CD14-positive monocyte (primary cell): ENCODE results near the gene MVP. TPM values are rescaled to one million over a fixed set of nuclear protein-coding genes. Genes with fewer than 3 reads are reported as not detected.

Experiments used
- DNase-seq, 3 donors: peaks; one replicate each; pipeline ENCODE4 v3.0.0-alpha.2; 2011 to 2022
- H2AFZ ChIP-seq: 2 replicates; pipeline ENCODE4 v1.6.0; 2012; ENCODE audit warnings: mild to moderate bottlenecking, low read depth, low read length, inconsistent platforms; ENCODE audit not compliant: insufficient read depth, poor library complexity, severe bottlenecking
- H3K27ac ChIP-seq, 2 donors: 1 replicate in 1 of 2; 2 replicates in 1 of 2; pipeline ENCODE4 v1.5.1; 2012 to 2013; ENCODE audit warnings: low read length in 2 of 2, control low read depth in 1 of 2, inconsistent platforms in 1 of 2, low read depth in 1 of 2, mild to moderate bottlenecking in 1 of 2
- H3K27me3 ChIP-seq, 2 donors: one replicate each; pipeline versions ENCODE4 v1.6.0 to v1.6.1; 2011 to 2013; ENCODE audit warnings: low read length in 2 of 2; ENCODE audit not compliant: control insufficient read depth in 2 of 2, insufficient read depth in 2 of 2
- H3K36me3 ChIP-seq, 2 donors: replicated peaks in 1 of 2; 1 replicate in 1 of 2; 2 replicates in 1 of 2; pipeline versions ENCODE4 v1.5.1 to v1.6.1; 2012 to 2013; ENCODE audit warnings: low read length in 2 of 2, control low read depth in 1 of 2, inconsistent platforms in 1 of 2, mild to moderate bottlenecking in 1 of 2; ENCODE audit not compliant: insufficient read depth in 2 of 2, control insufficient read depth in 1 of 2
- H3K4me1 ChIP-seq, 2 donors: 1 replicate in 1 of 2; 2 replicates in 1 of 2; pipeline versions ENCODE4 v1.5.1 to v1.6.1; 2012 to 2013; ENCODE audit warnings: low read length in 2 of 2, control low read depth in 1 of 2, inconsistent platforms in 1 of 2, mild to moderate bottlenecking in 1 of 2, moderate library complexity in 1 of 2; ENCODE audit not compliant: insufficient read depth in 2 of 2, control insufficient read depth in 1 of 2
- H3K4me2 ChIP-seq: replicated peaks from 2 replicates; pipeline ENCODE3; 2012; ENCODE audit warnings: low read length, moderate library complexity, mild to moderate bottlenecking; ENCODE audit not compliant: poor library complexity, severe bottlenecking; ENCODE audit errors: extremely low read depth
- H3K4me3 ChIP-seq, 3 experiments: fragments of 200-600 bp in 1 of 3; sonication (generic) in 1 of 3; replicated peaks in 1 of 3; 1 replicate in 2 of 3; 2 replicates in 1 of 3; pipeline ENCODE4 v1.5.1; 2011 to 2013; ENCODE audit warnings: low read length in 3 of 3, mild to moderate bottlenecking in 3 of 3, control low read depth in 2 of 3, low read depth in 2 of 3, inconsistent platforms in 1 of 3, moderate library complexity in 1 of 3
- H3K79me2 ChIP-seq: 2 replicates; pipeline ENCODE4 v1.6.0; 2012; ENCODE audit warnings: mild to moderate bottlenecking, control low read depth, inconsistent platforms, low read length, moderate library complexity; ENCODE audit not compliant: insufficient read depth
- H3K9ac ChIP-seq: 2 replicates; pipeline ENCODE4 v1.6.0; 2017; ENCODE audit warnings: low read length, mild to moderate bottlenecking; ENCODE audit not compliant: insufficient read depth, poor library complexity, severe bottlenecking
- H3K9me3 ChIP-seq, 2 donors: replicated peaks in 1 of 2; 1 replicate in 1 of 2; 2 replicates in 1 of 2; pipeline versions ENCODE4 v1.5.1 to v1.6.1; 2012 to 2013; ENCODE audit warnings: low read length in 2 of 2, control low read depth in 1 of 2; ENCODE audit not compliant: control insufficient read depth in 1 of 2, insufficient read depth in 1 of 2
- H4K20me1 ChIP-seq: 2 replicates; pipeline ENCODE4 v1.6.0; 2012; ENCODE audit warnings: mild to moderate bottlenecking, low read length, control low read depth, moderate library complexity; ENCODE audit not compliant: insufficient read depth
- H3K27ac Mint-ChIP-seq, 7 donors: one replicate each; pipeline ENCODE4 v1.8.0; 2020; ENCODE audit warnings: mild to moderate bottlenecking in 7 of 7, mixed read lengths in 7 of 7, moderate library complexity in 6 of 7, inconsistent platforms in 2 of 7
- H3K27me3 Mint-ChIP-seq, 3 donors: one replicate each; pipeline ENCODE4 v1.8.0; 2021 to 2022; ENCODE audit warnings: low read depth in 3 of 3, mild to moderate bottlenecking in 3 of 3, mixed read lengths in 3 of 3, moderate library complexity in 3 of 3, inconsistent platforms in 1 of 3
- H3K36me3 Mint-ChIP-seq, 2 donors: one replicate each; pipeline ENCODE4 v1.8.0; 2020; ENCODE audit warnings: mixed read lengths in 2 of 2, inconsistent platforms in 1 of 2, mild to moderate bottlenecking in 1 of 2
- H3K4me1 Mint-ChIP-seq: one replicate; pipeline ENCODE4 v1.8.0; 2020; ENCODE audit warnings: mild to moderate bottlenecking, mixed read lengths
- H3K4me3 Mint-ChIP-seq, 2 donors: one replicate each; pipeline ENCODE4 v1.8.0; 2020; ENCODE audit warnings: mild to moderate bottlenecking in 2 of 2, mixed read lengths in 2 of 2, moderate library complexity in 1 of 2
- H3K9me3 Mint-ChIP-seq, 7 donors: one replicate each; pipeline ENCODE4 v1.8.0; 2020 to 2022; ENCODE audit warnings: mixed read lengths in 7 of 7, mild to moderate bottlenecking in 6 of 7, moderate library complexity in 6 of 7, inconsistent platforms in 2 of 7
- WGBS: methylation state at CpG from one replicate; pipeline ENCODE4 v1.1.5; 2013; ENCODE audit warnings: missing lambda C conversion rate; ENCODE audit not compliant: insufficient coverage; 5-methylcytosine and 5-hydroxymethylcytosine counted together
- intact Hi-C, 2 donors: fragments of 100-400 bp; cut with micrococcal nuclease; formaldehyde crosslinking; loops; one replicate each; pipeline versions ENCODE4 v1.15.0 to v1.15.1; 2023
- polyA plus RNA-seq, 3 donors: library from polyadenylated mRNA; depleted of rRNA in 1 of 3; unstranded in 2 of 3; stranded (reverse) in 1 of 3; fragments of 300-500 nt in 2 of 3; fragments of >200 nt in 1 of 3; fragmentation: Illumina TruSeq in 2 of 3; gene quantifications; 1 replicate in 2 of 3; 2 replicates in 1 of 3; pipeline ENCODE4 v1.2.3, GENCODE V29; 2012 to 2021
- TF ChIP-seq, protein P1 (sequence below): fragments of 200-600 bp; IDR thresholded peaks from one replicate; pipeline ENCODE4 v1.8.0; 2022; ENCODE audit warnings: antibody characterized with exemption, mild to moderate bottlenecking

The MVP gene
- polyA plus RNA-seq, 3 donors = 146 to 274 (median 185) TPM

DNA sequence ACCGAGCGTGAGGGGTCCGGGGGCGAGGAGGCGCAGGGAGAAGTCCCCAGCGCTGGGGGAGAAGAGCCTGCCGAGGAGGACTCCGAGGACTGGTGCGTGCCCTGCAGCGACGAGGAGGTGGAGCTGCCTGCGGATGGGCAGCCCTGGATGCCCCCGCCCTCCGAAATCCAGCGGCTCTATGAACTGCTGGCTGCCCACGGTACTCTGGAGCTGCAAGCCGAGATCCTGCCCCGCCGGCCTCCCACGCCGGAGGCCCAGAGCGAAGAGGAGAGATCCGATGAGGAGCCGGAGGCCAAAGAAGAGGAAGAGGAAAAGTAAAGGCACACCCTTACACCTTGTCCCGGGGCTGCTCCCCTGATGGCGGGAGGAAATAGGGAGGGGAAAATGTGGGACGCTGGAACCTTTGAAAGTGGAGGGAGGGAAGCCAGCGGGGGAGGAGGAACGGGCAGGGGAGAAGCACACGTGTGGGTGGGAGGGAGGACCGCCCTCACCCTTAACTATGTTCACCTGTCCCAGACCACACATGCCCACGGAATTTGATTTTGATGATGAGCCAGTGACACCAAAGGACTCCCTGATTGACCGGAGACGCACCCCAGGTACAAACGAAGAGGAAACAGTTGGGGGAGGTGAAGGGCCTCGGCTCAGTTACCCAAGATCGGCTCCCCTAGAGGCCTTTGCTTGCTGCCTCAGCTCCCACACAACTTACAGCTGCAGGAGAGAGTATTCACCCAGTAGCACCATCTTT lies 3.4 kb upstream of the MVP start:
- peak overlapping the region; percentile 78 to 98 (median 91) for H3K27ac Mint-ChIP-seq

GRCh38 chr16:29818082-29818481 lies 2.2 kb upstream of the MVP start:
- Histone ChIP-seq H3K27ac (no peak overlapping the region), H3K4me3 (no peak overlapping the region), H3K36me3 (peaks cover 13 to 21% of the 10 kb centered on the region in 2 donors), H3K9ac (no peak overlapping the region), H3K27me3 (peaks cover 0 to 8% of the 10 kb centered on the region in 2 donors), H2AFZ (no peak overlapping the region), H3K79me2 (peaks cover 65% of the 10 kb centered on the region), H3K9me3 (no peaks in the 10 kb centered on the region), H4K20me1 (peaks cover 51% of the 10 kb centered on the region), H3K4me2 (no peak overlapping the region), H3K4me1 (peaks cover 57 to 77% of the 10 kb centered on the region in 2 donors)
- H3K4me1 Mint-ChIP-seq = peaks cover 69% of the 10 kb centered on the region
- no peak overlapping the region for H3K4me3 Mint-ChIP-seq
- H3K9me3 Mint-ChIP-seq = peaks cover 0 to 3% (median 0%) of the 10 kb centered on the region in 7 donors
- no CpG with 5 or more reads among the region's 4 CpGs for WGBS
- peak overlapping the region in 5 of 7 donors; percentile 28 to 61 (median 41) for H3K27ac Mint-ChIP-seq
- H3K27me3 Mint-ChIP-seq = peaks cover 7 to 13% (median 11%) of the 10 kb centered on the region in 3 donors
- intact Hi-C loops = loop anchor here (5.0 to 10.0 kb wide), 3 partner anchors 44 to 177 kb away; partner anchors contain the start of genes CDIPT (in 1 of the 2), HIRIP3 (in 1 of the 2) and INO80E (in 1 of the 2)
- no peak for DNase-seq
- H3K36me3 Mint-ChIP-seq = peaks cover 21 to 25% of the 10 kb centered on the region in 2 donors
- TF ChIP-seq, protein P1, sequence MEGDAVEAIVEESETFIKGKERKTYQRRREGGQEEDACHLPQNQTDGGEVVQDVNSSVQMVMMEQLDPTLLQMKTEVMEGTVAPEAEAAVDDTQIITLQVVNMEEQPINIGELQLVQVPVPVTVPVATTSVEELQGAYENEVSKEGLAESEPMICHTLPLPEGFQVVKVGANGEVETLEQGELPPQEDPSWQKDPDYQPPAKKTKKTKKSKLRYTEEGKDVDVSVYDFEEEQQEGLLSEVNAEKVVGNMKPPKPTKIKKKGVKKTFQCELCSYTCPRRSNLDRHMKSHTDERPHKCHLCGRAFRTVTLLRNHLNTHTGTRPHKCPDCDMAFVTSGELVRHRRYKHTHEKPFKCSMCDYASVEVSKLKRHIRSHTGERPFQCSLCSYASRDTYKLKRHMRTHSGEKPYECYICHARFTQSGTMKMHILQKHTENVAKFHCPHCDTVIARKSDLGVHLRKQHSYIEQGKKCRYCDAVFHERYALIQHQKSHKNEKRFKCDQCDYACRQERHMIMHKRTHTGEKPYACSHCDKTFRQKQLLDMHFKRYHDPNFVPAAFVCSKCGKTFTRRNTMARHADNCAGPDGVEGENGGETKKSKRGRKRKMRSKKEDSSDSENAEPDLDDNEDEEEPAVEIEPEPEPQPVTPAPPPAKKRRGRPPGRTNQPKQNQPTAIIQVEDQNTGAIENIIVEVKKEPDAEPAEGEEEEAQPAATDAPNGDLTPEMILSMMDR = no peak

More for the DNA sequence above, 3.4 kb upstream of the MVP start:
- peak in 1 of 3 donors; percentile 14 for DNase-seq
- peak overlapping the region; percentile 64 to 88 (median 74) for H3K4me3 ChIP-seq
- peaks cover 52% of the 10 kb centered on the region for H3K79me2 ChIP-seq
- H3K9me3 Mint-ChIP-seq = peaks cover 0 to 4% (median 0%) of the 10 kb centered on the region in 7 donors
- peaks cover 5 to 19% of the 10 kb centered on the region in 2 donors for H3K27me3 ChIP-seq
- peaks cover 24 to 26% of the 10 kb centered on the region in 2 donors for H3K36me3 Mint-ChIP-seq
- H3K4me3 Mint-ChIP-seq = peak overlapping the region; percentile 95 to 96
- peak overlapping the region; percentile 99 for H3K4me2 ChIP-seq
- H3K27ac ChIP-seq = peak overlapping the region; percentile 73 to 83
- peaks cover 69% of the 10 kb centered on the region for H3K4me1 Mint-ChIP-seq
- peak overlapping the region; percentile 81 for H3K9ac ChIP-seq
- H3K4me1 ChIP-seq = peaks cover 54 to 75% of the 10 kb centered on the region in 2 donors
- H2AFZ ChIP-seq = peak overlapping the region; percentile 95
- H3K27me3 Mint-ChIP-seq = peaks cover 16 to 25% (median 23%) of the 10 kb centered on the region in 3 donors
- TF ChIP-seq, protein P1 = no peak
- no peaks in the 10 kb centered on the region for H3K9me3 ChIP-seq
- intact Hi-C loops = loop anchor here (5.0 to 10.0 kb wide), 3 partner anchors 45 to 178 kb away; partner anchors contain the start of genes CDIPT (in 1 of the 2), HIRIP3 (in 1 of the 2) and INO80E (in 1 of the 2)
- peaks cover 39% of the 10 kb centered on the region for H4K20me1 ChIP-seq
- peaks cover 13 to 21% of the 10 kb centered on the region in 2 donors for H3K36me3 ChIP-seq
- WGBS = 0% methylated on average over 22 of the region's 37 CpGs
